Ishikawa (cell line): ENCODE measurements around the gene APOBR.

Experiments used
- CEBPB ChIP-seq: IDR thresholded peaks from 2 replicates; pipeline ENCODE4 v1.6.1; 2012
- CREB1 ChIP-seq: IDR thresholded peaks from 2 replicates; pipeline ENCODE4 v1.6.1; 2012; ENCODE audit warnings: low read depth
- EGR1 ChIP-seq: IDR thresholded peaks from 2 replicates; pipeline ENCODE4 v1.6.1; 2012
- EP300 ChIP-seq: IDR thresholded peaks from 2 replicates; pipeline ENCODE4 v1.6.1; 2012; ENCODE audit warnings: borderline replicate concordance
- FOXM1 ChIP-seq: IDR thresholded peaks from 2 replicates; pipeline ENCODE4 v1.6.1; 2012; ENCODE audit warnings: low read depth, borderline replicate concordance
- MAX ChIP-seq: IDR thresholded peaks from 2 replicates; pipeline ENCODE4 v1.6.1; 2012
- NFIC ChIP-seq: IDR thresholded peaks from 2 replicates; pipeline ENCODE4 v1.6.1; 2012
- RAD21 ChIP-seq: IDR thresholded peaks from 2 replicates; pipeline ENCODE4 v1.6.1; 2012; ENCODE audit warnings: low read depth
- REST ChIP-seq: IDR thresholded peaks from 2 replicates; pipeline ENCODE4 v1.6.1; 2012; ENCODE audit warnings: low read depth, mild to moderate bottlenecking
- TAF1 ChIP-seq: IDR thresholded peaks from 2 replicates; pipeline ENCODE4 v1.6.1; 2012; ENCODE audit warnings: low read depth, mild to moderate bottlenecking
- TCF12 ChIP-seq: IDR thresholded peaks from 2 replicates; pipeline ENCODE4 v1.6.1; 2012; ENCODE audit warnings: low read depth
- TEAD4 ChIP-seq: IDR thresholded peaks from 2 replicates; pipeline ENCODE4 v1.6.1; 2012
- USF1 ChIP-seq: IDR thresholded peaks from 2 replicates; pipeline ENCODE4 v1.6.1; 2012
- YY1 ChIP-seq: IDR thresholded peaks from 2 replicates; pipeline ENCODE4 v1.6.1; 2012; ENCODE audit warnings: low read depth
- ZBTB7A ChIP-seq: IDR thresholded peaks from 2 replicates; pipeline ENCODE4 v1.6.1; 2012; ENCODE audit warnings: low read depth

The APOBR gene

GRCh38 chr16:28529124-28529523 is 34.7 kb downstream of the APOBR start:
- no peak for TF ChIP-seq REST
- TF ChIP-seq USF1 = no peak
- TF ChIP-seq FOXM1 = no peak

- peak; percentile 67 for TF ChIP-seq MAX
- TF ChIP-seq YY1 = no peak
These were observed 37.6 kb downstream of the APOBR start for GRCh38 chr16:28531777-28532744.

GRCh38 chr16:28532940-28533647 is 38.7 kb downstream of the APOBR start:
- TF ChIP-seq TAF1 (no peak), USF1 (no peak), RAD21 (no peak), NFIC (no peak), MAX (no peak), ZBTB7A (no peak), CREB1 (no peak), EP300 (no peak), FOXM1 (no peak), YY1 (no peak), REST (no peak), TEAD4 (no peak), EGR1 (no peak), TCF12 (no peak), CEBPB (no peak)

- no peak for TF ChIP-seq YY1
- TF ChIP-seq TAF1 = no peak
- TF ChIP-seq CEBPB = no peak
- no peak for TF ChIP-seq NFIC
- TF ChIP-seq EGR1 = no peak
- TF ChIP-seq EP300 = no peak
- TF ChIP-seq USF1 = no peak
- no peak for TF ChIP-seq MAX
- no peak for TF ChIP-seq ZBTB7A
- TF ChIP-seq RAD21 = no peak
These were observed 40.3 kb downstream of the APOBR start for GRCh38 chr16:28534542-28535373.

GRCh38 chr16:28537076-28537475 is 42.6 kb downstream of the APOBR start:
- TF ChIP-seq RAD21 (no peak), CREB1 (no peak)
